HL-60/S4 (cell line): ENCODE results near the gene DYNC2I2.
"Not testable (repeated sequence)": the region's sequence is repeated elsewhere in the genome, so short reads cannot be mapped to it uniquely, and the experiment has no call there.

ENCODE experiments used
- in situ Hi-C: fragments of 300-500 bp; cut with MboI; formaldehyde crosslinking; loops from 2 replicates; pipeline ENCODE4 v1.14.3; 2022; ENCODE audit warnings: low sequenced_read_pairs

DYNC2I2 gene

DNA sequence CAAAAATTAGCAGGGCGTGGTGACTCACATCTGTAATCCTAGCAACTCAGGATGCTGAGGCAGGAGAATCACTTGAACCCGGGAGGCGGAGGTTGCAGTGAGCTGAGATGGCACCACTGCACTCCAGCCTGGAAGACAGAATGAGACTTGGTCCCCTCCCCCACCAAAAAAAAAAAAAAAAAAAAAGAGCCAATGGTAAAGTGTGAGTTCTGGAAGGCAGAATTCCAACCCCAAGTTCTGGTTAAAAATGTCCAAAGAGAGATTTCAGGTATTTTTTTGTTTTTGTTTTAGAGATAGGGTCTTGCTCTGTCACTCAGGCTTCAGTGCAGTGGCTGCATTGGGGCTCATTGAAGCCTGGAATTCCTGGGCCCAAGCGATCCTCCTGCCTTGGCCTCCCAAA, 30.8 kb upstream of the DYNC2I2 start:
- in situ Hi-C loops = no loop called here

DNA sequence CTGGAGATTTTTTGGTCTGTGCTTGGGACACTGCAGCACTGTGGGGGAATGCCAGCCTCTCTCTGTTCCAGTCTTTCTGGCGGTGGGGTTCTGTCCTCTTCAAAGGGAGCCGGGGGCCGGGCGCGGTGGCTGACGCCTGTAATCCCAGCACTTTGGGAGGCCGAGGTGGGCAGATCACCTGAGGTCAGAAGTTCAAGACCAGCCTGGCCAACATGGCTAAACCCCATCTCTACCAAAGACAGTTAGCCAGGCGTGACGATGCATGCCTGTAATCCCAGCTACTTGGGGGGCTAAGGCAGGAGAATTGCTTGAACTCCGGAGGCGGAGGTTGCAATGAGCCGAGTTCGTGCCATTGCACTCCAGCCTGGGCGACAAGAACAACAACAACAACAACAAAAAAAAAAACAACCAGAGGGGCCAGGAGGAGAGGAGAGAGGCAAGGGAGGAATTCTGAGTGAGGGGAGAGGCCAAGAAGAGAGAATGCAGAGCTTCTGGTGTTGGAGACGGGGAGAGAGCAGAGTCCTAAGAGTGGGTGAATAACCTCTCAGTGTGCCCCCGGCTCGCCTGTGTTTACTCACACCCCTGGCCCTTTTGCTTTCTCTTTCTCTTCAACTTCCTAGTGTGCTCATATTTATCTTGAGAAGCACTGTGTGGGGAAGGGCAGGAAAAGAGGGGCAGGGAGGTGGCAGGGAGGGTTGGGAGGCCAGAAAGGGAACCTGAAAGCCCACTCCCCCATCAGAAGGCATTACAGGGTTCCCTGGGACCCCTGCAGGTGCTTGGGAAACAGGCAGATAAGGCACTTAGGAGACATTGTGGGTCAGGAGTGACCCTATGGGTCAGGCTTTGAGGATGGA, 29.2 kb upstream of the DYNC2I2 start:
- in situ Hi-C loops = no loop called here

DNA sequence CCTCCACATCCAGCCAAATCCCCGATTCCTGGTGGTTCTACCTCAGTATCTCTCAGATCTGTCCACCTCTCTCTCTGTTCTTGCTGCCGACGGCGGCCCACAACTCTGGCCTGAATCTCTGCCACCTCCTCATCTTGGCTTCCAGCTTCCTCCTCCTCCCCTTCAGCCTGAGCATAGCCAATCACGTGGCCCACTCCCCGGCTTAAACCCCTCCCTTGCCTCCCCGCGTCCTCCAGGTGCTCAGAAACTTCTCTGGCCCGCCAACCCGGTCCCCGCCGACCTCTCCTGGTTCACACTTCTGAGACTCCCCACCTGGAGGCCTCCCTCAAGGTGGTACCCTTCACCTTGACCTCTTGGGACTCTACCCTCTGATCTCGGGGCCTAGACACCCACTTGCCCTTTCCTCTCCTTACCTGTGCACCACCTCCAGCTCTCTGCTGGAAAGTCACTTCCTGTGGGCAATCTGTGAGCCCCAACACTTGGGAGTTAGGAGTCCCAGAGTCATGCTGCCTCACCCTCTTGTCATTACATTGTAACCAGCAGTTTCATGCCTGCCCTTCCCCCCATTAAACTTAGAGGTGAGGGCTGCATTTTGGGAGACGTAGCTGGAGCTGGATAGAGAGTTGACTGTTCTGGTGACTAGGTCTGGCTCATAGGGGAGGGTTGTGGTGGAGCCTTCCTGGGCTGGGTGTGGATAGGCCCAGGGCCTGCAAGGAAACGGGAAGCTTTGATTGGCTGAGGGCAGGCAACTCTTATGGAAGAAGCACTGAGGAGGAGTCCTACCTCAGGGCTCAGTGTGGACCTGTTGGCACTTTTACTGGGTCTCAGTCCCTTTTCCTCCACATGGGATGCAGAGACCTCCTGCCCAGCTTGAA, 27.9 kb upstream of the DYNC2I2 start:
- in situ Hi-C loops = no loop called here

DNA sequence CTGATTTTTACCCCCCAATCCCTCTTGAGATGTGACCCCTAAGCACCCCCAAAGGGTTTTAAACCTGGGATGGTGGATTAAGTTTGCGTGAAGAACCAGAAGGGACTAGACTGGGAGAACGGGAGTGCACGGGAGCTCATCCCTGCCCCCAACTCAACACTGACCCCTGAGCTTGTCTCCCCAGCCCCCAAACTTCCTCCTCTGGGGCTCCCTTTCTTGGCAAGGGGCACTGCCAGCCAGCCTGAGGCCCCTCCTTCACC, 27.3 kb upstream of the DYNC2I2 start:
- in situ Hi-C loops = no loop called here

- in situ Hi-C loops = no loop called here
These were observed 26.9 kb upstream of the DYNC2I2 start for GRCh38 chr9:128683340-128684064.

DNA sequence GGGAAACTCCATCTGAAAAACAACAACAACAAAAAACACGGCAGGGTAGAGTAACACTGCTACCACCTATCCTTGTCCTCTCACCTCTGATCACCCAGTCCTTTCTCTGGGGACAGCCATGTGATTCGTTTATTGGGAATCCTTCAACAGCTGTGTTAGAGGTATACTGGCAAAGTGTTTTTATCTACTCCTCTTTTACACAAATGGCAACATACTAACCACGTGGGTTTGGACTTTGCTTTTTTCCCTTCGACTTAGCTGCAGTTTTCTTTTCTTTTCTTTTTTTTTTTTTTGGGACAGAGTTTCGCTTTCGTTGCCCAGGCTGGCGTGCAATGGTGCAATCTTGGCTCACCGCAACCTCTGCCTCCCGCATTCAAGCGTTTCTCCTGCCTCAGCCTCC, 21.1 kb upstream of the DYNC2I2 start:
- in situ Hi-C loops = no loop called here

DNA sequence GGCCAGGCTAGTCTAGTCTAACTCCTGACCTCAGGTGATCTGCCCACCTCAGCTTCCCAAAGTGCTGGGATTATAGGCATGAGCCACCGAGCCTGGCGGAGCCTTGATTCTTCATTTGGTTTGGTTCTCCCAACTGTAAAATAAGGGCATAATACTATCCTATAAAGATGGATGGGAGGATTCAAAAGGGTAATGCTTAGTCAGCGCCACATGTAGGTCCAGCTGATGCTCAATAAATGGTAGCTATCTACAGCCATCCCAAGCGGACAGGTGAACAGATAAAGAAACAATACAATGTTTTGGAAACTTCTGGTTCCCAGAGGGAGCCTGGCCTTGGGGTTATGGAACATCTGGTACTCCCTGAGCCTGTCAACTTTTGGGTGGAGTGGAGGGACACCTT, 18.7 kb upstream of the DYNC2I2 start:
- in situ Hi-C loops = no loop called here

DNA sequence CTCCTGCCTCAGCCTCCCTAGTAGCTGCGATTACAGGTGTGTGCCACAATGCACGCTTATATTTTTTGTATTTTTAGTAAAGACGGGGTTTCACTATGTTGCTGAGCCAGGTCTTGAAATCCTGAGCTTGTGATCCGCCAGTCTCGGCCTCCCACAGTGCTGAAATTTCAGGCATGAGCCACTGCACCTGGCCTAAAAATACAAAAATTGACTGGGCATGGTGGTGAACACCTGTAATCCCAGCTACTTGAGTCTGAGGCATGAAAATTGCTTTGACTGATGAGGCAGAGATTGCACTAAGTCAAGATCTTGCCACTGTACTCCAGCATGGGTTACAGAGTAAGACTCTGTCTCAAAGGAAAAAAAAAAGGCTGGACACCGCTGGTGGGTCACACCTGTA, 13.1 kb upstream of the DYNC2I2 start:
- in situ Hi-C loops = no loop called here

- in situ Hi-C loops = not testable (repeated sequence)
These were observed 9.9 kb upstream of the DYNC2I2 start for GRCh38 chr9:128666481-128666941.

- in situ Hi-C loops = no loop called here
These were observed 1.1 kb upstream of the DYNC2I2 start for GRCh38 chr9:128657796-128658195.

DNA sequence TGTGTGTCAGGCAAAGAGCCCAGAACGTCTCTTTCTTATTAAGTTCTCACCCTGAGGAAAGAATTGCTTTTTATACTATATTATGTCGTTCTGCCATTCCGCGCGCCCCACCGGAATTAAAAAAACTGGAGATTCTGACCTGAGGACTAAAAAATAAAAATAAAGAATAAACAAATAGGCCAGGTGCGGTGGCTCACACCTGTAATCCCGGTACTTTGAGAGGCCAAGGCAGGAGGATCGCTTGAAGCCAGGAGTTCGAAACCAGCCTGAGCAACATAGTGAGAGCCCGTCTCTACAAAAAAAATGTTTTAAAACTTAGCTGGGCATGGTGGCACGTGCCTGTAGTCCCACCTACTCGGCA, 677 bp upstream of the DYNC2I2 start:
- in situ Hi-C loops = no loop called here

GRCh38 chr9:128654481-128654880, 2.2 kb downstream of the DYNC2I2 start:
- in situ Hi-C loops = no loop called here

DNA sequence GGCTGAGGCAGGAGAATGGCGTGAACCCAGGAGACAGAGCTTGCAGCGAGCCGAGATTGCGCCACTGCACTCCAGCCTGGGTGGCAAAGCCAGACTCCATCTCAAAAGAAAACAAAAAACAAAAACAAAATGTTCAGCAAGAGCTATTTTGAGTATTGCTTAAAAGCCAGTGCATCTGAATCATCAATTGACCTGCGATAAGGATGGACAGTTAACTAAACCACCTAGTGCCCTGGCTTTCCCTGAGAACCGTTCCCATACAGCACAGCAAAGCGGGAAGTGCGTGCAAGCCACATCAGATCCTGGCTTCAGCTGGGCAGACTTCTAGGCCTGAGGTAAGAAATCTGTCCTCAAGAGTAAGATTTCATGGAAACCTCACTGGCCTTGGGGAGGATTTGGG, 2.7 kb downstream of the DYNC2I2 start:
- in situ Hi-C loops = no loop called here

GRCh38 chr9:128651798-128652197, 4.8 kb downstream of the DYNC2I2 start:
- in situ Hi-C loops = no loop called here

DNA sequence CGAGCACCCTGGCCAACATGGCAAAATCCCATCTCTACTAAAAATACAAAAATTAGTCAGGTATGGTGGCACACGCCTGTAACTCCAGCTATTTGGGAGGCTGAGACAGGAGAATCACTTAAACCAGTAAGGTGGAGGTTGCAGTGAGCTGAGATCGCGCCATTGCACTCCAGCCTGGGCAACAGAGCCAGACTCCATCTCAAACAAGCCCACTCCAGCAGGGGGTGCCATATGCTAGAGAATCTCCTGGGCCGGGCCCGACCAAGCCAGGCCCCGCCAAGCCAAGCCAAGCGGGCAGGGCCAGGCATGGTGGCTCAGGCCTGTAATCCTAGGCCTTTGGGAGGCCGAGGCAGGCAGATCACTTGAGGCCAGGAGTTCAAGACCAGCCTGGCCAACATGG, 8.4 kb downstream of the DYNC2I2 start:
- in situ Hi-C loops = not testable (repeated sequence)

DNA sequence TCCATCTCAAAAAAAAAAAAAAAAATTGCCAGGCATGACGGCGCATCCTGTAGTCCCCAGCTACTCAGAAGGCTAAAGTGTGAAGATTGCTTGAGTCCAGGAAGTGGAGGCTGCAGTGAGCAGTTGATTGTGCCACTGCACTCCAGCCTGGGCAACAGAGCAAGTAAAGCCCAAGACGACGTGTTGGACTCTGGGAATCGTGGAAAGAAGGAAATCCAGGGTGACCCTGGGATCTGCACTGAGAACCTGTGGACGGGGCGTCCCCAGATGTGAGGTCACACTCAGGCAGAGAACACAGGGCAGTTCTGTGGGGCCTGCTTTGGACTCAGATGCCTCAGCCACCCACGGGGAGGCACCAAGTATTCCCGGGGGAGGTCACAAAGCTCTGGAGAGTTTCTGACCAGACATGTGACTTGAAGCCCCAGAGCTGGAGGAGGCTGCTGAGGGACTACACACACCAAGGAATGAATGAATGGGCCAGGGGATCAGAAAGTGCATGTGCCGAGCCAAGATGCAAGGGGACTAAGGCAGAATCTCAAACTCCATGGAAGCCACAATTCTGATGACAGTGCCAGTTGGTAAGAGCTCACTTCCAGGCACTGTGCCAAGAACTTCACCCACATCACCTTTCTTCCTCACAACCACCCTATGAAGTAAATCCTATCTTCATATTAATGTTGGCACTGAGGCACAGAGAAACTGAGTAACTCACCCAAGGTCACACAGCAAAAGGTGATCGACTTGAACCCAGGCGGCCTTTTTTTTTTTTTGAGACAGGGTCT, 12.9 kb downstream of the DYNC2I2 start:
- in situ Hi-C loops = no loop called here

DNA sequence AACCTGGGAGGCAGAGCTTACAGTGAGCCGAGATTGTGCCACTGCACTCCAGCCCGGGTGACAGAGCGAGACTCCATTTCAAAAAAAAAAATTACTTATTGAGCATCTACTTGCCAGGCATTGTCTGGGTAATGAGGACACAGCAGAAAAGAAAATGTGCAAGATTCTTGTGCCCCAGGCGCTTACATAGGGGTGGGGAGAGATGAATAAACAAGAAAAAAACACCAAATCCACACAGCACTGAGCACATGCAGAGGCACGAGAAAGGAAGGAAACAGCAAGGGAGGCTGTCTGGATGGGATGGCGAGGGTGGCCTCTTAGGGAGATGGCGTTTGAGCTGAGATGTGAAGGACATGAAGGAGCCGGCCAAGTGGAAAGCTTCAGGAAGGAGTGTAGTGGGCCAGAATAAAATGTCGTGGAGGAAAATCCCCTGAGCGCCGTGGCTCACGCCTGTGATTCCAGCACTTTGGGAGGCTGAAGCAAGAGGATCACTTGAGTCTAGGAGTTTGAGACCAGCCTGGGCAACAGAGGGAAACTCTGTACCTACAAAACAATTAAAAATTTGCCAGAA, 13.9 kb downstream of the DYNC2I2 start:
- in situ Hi-C loops = no loop called here

DNA sequence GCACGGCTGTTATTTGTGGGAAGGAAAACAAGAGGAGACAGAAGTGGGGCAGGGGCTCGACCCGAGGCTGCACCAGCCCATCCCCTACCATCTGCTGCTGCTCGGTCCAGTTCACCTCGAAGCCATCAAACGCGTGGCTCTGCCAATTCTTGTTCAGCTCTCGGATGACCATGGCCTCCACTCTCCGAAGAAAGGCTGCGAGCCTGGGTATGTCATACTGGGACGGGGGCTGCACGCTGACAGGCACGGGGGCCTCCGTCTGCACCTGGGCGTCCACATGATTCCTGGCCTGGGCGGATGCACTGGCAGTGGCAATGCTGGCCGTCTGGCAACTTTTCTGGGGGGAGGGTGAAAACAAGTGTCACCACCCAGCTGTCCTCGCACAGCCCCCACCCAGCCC, 16.0 kb downstream of the DYNC2I2 start:
- in situ Hi-C loops = no loop called here

- in situ Hi-C loops = no loop called here
These were observed 18.1 kb downstream of the DYNC2I2 start for GRCh38 chr9:128638580-128638979.

DNA sequence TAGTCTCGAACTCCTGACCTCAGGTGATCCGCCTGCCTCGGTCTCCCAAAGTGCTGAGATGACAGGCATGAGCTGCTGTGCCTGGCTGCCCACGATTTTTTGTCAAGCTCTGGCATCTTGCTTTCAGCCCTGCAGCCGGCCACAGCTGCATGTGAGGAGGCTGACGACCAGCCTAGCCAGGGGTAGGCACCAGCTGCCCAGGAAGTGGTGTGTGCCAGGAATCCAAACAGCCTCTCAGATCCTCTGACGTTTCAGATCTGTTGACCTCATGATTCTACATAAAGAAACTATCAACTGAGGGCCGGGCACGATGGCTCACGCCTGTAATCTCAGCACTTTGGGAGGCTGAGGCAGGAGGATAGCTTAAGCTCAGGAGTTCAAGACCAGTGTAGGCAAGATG, 19.0 kb downstream of the DYNC2I2 start:
- in situ Hi-C loops = no loop called here
